GM11168 (cell line): Measurements from ENCODE around the gene TBC1D10A.
"Not testable (repeated sequence)": the region's sequence is repeated elsewhere in the genome, so short reads cannot be mapped to it uniquely, and the experiment has no call there.

Experiments used
- in situ Hi-C: fragments of 300-500 bp; cut with MboI; formaldehyde crosslinking; loops from one replicate; pipeline ENCODE4 v1.12.0; 2022; ENCODE audit warnings: low sequenced_read_pairs; ENCODE audit not compliant: unreplicated experiment

Gene TBC1D10A

DNA sequence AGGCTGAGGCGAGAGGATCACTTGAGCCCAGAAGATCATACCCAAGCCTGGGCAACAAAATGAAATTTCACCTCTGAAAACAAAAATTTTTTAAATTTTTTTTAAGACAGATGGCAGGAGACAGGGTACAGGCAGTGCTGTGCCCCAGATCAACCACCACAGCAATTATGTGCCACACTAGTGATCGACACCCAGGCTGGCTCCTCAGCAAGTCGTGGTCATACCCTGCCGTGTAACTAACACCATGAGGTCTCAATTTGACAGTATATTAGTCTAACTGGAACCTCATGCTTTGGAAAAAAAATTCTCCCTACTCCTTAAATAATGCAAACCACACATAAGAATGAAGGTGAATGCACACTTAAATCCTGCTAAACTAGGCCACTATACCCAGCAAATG lies 21.7 kb upstream of the TBC1D10A start:
- in situ Hi-C loops = no loop called here

DNA sequence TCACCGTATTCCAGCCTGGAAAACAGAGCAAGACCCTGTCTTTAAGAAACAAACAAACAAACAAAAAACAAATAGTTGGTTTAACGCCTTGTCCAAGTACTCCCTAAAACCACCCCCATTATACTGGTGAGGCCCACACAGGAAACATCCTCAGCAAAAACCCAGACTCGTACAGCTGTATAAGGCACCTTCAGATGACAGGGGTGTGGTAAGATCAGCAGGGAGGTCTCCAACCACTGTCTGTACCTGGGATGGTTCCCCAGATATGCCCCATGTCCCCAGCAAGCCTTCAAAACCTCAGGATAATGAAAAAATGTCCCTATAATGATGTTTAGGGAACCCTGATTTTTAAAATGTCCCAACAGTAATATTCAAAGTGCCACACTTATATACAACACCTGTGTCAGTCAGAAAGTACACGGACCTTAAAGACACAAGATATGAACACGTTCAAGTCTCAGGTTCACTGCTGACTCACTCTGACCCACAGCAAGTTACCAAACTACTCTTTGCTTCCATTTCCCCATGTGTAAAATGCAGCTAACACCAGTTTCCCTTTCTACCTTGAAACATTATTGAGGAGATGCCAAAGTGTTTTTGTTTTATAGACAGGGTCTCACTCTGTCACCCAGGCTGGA lies 20.6 kb upstream of the TBC1D10A start:
- in situ Hi-C loops = no loop called here

DNA sequence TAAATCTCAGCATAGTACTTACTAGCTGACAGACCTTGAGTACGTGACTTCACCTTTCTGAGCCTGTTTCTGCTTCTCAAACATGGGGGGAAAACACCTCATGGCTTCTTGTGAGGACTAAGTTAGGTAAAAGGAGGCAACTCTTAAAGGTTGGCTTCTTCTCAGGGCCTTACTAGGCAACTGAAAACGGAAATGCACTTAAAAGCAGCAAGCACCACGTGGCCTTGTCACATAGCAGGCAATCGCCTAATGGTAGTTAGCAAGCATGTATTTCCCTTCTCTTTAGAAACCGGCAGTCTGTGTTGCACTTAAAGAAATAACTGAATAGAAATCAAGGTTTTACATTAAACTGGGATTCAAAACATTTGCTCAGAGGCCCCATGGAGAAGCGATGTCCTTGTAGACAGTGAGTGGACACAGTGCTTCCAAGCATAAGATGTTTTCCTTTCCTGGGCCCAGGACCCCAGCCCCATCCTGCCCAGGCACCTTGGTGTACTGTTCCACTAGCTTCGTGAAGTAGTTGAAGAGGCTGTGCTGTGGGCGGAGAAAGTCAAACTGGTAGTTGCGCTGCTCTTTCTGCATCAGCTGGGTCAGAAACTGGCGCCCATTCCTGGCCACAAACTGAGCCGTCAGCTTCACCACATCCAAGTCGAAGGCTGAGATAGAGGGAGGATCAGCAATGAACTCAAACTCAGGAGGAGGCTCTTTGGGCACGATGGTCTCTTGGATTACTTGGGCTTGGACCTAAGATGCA lies 17.9 kb upstream of the TBC1D10A start:
- in situ Hi-C loops = no loop called here

DNA sequence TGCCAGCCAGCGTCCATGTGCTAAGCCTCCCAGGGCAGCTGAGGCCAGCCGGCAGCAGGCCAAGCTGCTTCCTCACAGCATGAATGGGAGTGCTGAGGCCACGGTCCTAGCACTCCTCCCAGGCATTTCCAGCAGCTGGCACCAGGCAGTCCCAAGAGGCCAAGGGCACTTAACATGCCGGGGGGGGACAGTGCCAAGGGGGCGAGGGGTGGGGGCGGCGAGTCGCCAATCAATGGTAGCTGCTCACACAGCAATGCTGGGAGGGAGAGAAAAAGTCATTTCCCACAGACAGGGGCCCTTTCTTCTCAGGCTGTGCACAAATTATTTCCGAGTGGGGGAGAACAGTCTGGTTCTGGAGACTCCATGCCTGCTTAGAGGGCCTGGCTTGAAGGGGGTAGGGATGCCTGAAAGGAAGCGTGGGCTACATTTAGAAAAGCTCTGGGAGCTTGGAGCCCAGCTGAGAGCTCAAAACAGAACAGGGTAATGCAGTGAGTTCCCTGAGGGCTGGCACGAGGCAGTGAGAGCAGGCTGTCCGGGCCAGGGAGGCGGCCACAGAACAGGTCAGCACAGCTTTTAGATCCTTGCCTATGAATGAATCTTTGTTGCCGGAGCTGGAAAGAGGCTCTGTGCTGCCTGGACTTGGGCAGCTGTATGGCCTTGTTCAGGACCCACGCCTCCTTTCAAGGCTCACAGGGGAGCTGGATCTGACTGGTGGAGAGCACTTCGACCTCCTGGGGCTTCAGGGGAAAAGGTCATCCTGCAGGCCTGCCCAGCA lies 14.4 kb upstream of the TBC1D10A start:
- in situ Hi-C loops = no loop called here

DNA sequence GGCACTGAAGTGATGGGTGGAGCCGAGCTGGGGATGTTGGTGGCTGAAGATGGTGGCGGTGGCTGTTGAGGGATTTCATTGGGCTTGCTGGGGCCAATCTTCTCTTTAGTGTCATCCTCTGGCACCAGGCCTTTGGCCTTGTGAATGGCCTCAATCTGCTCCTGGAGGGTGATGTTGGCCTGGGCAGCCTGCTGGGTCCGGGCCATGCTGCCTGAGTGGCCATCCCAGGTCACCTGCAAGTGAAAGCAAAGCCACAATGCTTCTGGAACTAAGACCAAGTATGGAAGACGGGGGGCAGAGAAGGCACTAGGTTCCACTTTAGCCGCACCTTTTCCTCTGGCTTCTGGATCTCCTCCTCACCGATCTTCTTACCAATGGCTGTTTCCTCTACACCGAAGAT lies 12.1 kb upstream of the TBC1D10A start:
- in situ Hi-C loops = no loop called here

DNA sequence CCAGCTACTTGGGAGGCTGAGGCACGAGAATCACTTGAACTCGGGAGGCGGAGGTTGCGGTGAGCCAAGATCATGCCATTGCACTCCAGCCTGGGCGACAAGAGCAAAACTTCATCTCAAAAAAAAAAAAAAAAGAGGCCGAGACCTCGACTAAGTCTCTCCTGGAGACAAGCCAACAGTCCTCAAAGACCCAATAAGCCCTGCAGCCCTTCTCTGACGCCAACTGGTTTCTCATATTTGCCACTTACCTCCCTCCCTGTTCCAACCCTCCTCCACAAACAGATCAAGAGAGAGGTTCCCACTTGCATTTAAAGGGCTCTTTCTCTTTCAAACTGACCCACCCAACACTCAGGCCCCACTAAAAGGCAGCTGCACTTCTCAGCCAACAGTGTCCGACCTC lies 11.6 kb upstream of the TBC1D10A start:
- in situ Hi-C loops = not testable (repeated sequence)

DNA sequence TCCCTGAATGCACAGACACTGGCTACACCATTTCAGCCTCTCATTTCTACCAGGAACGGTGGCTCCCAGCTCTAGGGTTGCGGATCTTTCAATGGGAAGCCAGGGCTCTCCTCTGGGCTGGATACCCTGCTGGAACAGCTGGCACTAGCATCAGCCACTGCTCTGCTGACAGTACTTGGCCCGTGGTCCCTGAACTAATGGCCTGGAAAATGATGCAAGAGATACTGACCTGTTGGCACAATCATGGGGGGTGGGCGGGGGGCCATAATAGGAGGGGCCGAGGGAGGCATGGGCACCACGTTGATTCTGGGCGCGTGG lies 10.7 kb upstream of the TBC1D10A start:
- in situ Hi-C loops = no loop called here

DNA sequence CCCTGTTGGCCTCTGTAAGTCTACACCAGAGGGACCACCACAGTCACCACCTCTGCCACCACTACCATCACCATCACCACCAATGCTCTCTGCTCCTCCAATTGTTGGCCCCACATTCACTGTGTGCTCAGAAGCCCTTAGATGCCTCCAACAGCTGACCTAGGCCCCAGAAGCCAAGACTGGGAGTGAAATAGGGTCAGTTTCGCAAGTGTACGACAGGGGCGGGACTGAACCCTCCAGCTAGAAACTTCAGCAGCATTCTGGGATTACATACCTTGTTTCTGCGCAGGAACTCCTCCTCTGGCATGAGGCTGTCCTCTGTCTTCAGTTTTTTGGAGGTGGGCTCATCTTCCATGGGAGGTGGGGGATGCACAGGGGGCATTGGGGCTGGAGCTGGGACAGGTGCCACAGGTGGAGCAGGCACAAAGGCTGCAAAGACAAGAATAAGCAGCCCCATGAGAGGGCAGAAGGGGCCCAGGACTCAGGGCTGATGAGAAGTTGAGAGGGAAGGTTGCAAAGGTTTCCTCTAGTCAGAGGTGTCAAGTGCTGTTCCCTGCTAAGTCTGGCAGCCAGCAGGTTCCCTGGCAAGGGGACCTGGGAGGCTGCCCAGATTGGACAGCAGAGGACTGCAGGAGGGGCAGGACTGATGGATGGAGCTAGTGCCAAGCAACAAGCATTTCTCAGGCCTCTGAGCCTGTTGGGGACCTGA lies 10.2 kb upstream of the TBC1D10A start:
- in situ Hi-C loops = no loop called here

DNA sequence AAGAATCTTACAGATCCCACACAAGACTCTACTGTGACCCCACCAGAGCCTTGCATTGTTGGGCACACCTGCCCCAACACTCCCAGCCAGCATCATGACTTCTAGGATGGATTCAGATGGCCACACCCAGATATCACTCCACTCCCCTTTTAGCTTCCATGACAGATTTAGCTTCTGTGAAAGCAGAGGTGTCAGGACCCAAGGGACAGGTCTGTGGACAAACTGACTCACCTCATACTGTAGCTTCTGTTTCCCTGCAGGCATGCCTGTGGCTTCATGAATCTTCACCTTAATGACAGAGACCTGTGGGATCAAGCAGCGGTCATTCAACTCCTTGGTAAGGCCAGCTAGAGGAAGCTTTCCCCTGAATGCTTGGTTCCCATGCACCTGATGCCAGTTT lies 8.5 kb upstream of the TBC1D10A start:
- in situ Hi-C loops = no loop called here

DNA sequence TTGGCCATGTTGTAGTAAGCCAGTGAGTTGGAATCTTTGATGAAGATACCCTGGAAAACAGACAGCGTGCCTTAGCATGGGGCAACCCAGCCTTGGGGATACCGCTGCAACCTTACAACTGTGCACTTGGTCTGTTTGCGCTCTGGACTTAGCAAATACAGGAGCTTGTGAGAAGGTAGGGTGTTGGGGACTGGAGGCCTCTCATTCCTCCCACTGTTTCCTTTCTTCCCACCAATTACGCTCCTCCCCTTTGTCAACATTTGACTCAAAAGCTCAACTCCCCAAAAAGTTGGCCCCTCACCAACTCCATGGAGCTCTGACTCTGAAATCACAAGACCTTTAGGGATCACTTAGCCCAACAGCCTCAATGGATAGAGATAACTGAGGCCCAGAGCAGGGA lies 7.9 kb upstream of the TBC1D10A start:
- in situ Hi-C loops = no loop called here

DNA sequence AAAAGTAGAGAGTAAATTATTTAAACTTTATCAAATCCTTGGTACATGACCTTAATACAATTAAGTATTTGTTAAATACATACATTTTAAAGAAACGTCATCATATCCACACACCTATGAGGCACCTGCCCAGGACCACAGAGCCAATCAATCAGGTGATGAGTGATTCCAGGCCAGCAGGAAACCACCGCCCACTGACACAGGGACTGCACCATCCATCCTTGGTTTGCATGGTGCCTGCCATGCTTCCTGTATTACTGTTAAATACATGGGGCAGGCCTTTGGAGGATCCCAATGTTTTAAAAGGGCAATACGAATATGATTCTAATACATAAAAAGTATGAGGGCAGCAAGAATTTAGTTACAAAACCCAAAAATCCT lies 7.0 kb upstream of the TBC1D10A start:
- in situ Hi-C loops = no loop called here

DNA sequence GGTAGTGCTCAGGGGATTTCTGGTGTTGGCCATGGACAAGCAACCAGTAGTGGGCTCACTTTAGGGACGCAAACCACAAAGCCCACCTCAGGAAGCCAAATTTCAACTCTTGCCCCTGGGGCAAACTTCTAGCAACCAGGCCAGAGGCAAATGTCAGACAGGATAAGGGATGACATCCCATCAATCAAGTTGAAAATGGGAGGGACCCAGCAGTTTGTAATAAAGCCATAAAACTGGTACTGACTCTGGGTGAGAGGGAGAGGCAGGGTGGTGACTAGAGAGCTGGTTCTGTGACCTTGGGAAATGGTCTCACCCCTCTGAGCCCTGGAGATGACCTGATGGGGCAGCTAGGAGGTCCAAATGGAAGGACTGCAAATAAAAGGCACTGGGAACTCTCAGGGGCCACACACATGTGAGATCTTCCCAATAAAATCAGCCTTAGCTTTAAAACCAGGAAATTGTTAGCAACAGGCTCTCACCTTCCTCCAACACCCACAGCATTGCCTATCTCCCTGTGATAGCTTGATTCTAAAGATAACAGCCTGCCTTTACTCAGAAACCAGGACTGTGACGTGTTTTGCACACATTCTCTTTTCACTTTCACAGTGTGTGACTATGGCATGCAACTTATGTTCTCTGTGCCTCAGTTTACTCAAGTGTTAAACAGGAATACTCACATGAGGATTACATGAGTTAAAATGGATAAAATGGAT lies 6.4 kb upstream of the TBC1D10A start:
- in situ Hi-C loops = no loop called here

DNA sequence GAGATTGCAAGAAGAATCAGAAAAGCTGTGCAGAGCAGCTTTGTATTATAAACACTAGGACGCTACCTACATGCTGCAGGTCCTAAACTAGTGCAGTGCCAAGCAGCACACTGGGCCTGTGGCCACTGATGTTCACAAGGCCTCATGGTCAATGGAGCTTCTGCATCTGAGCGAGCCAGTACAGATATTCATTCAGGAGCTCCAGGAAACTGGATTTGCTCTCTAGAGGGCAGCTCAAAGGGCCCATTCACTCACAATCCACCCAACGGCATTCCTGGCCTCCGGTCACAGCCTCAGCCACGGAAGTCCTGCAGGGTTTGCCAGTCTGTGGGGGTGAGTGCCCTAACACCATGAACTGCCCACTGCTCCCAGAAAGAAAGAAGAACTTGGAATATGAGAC lies 5.8 kb upstream of the TBC1D10A start:
- in situ Hi-C loops = no loop called here

DNA sequence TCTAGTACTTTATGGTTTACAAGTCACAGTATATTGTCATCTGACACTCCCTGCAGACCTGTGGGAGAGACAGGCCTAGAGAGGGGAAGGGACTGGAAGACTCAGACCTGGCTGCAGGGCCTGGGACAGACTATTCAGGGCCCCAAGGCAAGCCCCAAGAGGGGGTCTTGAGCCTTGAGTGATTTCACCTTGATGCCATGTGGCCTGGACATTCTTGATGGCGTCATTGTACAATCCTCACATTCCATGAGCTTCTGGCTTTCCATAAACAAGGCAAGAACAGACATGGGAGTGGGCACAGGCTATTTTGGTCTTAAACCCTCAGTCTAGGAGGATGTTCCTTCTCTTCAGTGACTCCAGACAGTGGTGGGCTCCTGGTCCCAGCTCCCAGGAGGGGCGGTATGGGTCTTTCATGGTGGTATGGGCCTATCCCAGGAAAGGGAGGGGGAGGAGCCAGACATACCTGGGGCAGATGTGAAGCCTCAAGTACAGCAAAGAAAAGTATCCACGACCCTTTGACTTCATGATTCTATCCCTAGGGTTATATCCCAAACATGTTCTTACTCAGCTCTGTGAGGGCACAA lies 1.8 kb upstream of the TBC1D10A start:
- in situ Hi-C loops = no loop called here

DNA sequence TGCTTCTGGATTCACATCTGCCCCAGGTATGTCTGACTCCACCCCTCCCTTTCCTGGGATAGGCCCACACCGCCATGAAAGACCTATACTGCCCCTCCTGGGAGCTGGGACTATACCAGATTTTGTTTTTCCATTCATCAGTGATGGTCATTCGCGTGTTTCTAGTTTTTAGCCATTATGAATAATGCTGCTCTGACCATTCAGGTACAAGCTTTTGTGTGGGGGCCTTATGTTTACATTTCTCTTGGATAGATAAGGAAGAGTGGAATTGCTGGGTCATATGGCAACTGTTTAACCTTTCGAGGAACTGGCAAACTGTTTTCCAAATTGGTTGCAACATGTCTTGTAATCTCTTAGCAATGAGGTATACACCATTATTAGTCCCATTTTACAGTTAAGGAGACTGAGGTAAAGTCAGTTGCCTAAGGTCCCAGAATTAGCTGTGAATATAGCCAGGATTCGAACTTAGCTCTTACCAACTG lies 1.2 kb upstream of the TBC1D10A start:
- in situ Hi-C loops = no loop called here

DNA sequence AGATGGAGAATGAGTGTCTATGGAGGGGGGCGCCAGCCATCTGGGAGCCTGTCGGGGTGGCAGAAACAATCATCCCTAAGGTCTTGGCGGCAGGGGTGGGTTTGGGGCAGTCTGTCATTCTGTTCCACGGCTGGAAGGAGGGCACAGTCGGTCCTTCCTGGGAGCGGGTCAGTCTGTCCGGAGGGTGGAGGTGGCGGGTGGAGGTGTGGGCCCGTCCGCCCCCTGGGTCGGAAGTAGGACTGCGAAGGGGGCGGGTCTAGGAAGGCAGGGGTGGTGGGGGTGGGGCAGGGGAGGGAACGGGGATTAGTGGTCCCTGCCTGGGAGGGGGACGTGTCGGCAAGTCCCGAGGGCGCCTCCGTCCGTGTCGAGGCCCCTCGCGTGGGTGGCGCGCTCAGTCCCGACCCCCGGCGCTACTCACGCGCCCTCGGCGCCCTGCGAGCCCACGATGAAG lies 461 bp downstream of the TBC1D10A start:
- in situ Hi-C loops = no loop called here

DNA sequence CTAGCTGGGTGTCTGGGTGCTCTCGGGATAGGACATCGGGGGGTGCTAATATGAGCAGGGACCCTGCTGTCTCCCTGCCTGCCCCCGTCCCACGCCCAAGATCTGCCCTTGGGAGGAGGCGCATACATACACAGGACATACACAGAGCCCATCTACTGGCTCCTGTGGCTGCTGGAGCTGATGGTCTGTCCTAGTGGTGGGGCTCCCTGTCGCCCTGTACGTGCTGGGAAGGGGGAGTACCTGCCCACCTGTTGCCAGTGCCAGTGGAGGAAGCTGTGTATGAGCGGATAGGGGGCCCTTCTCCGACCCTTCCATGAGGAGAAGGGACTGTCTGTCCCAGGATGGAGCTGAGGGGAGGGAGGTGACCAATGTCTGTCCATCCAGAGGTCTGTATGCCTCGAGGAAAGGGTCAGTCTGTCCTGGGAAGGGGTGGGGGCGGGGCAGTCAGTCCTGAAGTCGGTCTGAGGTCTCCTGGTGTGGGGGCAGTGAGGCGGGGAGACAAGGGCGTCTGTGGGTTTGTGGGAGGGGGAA lies 952 bp downstream of the TBC1D10A start:
- in situ Hi-C loops = no loop called here

DNA sequence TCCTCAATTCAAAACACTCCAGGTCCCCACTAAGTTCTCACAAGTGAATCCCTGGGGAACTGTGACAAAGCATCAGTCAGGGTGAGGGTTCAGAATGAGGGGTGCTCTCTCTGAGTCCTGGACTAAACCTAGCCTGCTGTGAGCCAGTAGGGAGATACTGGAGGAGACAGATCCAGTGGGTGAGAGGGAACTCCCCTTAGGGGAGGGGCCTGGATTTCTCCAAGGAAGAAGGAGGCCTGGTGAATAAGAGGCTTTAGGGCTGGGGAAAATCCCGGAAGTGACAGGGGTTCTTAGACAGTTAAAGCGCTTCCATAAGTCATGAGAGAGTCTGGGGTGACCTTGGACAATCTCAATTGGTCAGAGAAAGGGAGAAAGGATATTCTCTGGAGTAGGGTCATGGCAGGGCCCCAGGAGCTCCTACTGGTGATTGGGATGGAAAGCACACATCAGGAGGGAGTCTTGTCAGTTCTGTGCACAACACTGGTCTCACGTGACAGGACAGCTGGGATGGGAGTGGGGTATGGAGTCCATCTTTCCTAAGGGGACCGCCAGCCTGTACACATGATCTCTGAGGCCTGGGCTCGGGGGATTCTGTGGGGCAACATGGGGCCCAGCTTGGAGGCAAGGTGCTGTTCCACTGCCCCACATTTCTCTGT lies 1.5 kb downstream of the TBC1D10A start:
- in situ Hi-C loops = no loop called here
